ENCODE results near the gene TMEM220.
A peak's percentile ranks its signal among the peaks of the same experiment; 100 is the strongest.
"Not testable (repeated sequence)": the region's sequence is repeated elsewhere in the genome, so short reads cannot be mapped to it uniquely, and the experiment has no call there.

TMEM220 gene

GRCh38 chr17:10702574-10702973 is 27.2 kb downstream of the TMEM220 start:
- in situ Hi-C loops (cut with HindIII; ENCODE audit: low sequenced_read_pairs) = no loop called here
- TF ChIP-seq, protein P1, sequence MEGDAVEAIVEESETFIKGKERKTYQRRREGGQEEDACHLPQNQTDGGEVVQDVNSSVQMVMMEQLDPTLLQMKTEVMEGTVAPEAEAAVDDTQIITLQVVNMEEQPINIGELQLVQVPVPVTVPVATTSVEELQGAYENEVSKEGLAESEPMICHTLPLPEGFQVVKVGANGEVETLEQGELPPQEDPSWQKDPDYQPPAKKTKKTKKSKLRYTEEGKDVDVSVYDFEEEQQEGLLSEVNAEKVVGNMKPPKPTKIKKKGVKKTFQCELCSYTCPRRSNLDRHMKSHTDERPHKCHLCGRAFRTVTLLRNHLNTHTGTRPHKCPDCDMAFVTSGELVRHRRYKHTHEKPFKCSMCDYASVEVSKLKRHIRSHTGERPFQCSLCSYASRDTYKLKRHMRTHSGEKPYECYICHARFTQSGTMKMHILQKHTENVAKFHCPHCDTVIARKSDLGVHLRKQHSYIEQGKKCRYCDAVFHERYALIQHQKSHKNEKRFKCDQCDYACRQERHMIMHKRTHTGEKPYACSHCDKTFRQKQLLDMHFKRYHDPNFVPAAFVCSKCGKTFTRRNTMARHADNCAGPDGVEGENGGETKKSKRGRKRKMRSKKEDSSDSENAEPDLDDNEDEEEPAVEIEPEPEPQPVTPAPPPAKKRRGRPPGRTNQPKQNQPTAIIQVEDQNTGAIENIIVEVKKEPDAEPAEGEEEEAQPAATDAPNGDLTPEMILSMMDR (IDR thresholded peaks at IDR 0.05; ENCODE audit: low read depth, low read length) = no peak
- peak; percentile 55 for DNase-seq (ENCODE audit: low read depth, low spot score)
- H3K4me3 ChIP-seq (ENCODE audit: low read depth, low read length) = no peak overlapping the region

GRCh38 chr17:10699856-10700255 is 30.0 kb downstream of the TMEM220 start:
- TF ChIP-seq, protein P1 (IDR thresholded peaks at IDR 0.05; ENCODE audit: low read depth, low read length) = no peak
- H3K4me3 ChIP-seq (ENCODE audit: low read depth, low read length) = no peak overlapping the region
- in situ Hi-C loops (cut with HindIII; ENCODE audit: low sequenced_read_pairs) = no loop called here
- DNase-seq (ENCODE audit: low read depth, low spot score) = no peak

- in situ Hi-C loops (cut with HindIII; ENCODE audit: low sequenced_read_pairs) = no loop called here
- H3K4me3 ChIP-seq (ENCODE audit: low read depth, low read length) = peak overlapping the region; percentile 86
- TF ChIP-seq, protein P1 (IDR thresholded peaks at IDR 0.05; ENCODE audit: low read depth, low read length) = no peak
- no peak for DNase-seq (ENCODE audit: low read depth, low spot score)
These were observed 31.6 kb downstream of the TMEM220 start for GRCh38 chr17:10698096-10698818.

DNA sequence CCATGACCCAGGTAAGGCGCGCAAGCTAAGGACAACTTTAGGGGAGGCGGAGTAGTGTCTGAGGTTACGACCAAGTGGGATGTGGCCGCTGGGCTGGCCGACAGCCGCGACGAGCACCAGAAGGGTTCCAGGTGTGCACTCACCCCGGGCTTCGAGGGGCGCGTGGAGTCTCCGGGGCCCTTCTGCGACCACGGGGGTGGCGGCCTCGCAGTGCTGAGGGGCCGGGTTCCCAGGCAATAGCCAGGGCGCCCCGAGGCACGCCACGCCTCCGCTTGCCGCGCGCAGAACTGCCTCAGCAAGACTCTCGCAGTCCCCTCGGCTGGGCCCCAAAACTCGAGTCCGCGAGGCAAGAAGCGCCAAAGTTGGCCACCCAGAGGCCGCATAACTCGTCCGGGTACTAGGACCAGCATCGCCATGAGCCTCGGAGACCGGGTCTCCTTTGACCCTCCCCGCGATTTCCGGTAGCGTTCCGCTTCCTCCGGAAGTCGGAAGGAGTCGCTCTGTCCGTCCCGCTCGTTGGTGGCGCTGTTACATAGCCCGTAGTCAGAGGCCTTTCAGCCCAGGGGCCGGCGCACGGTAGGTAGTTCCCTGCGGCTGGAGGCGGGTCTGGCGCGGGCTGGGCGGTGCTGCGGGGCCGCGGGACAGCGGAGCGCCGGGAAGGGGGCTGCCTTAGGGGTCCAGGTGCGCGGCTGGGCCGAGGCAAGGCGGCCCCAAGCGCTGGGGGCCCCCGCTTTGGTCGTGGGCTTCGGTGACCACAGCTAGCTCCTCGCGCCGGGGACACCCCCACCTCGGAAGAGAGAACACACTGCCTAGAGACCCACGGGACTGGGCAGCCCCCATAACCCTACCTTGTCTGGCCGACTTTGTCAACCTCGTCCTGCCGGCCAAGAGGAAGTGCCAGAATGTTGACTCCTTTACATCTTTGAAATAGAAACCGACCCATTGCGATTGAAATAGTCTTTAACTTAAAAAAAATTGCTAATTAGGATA is 32.4 kb downstream of the TMEM220 start, which contains the start of the genes ADPRM and SCO1:
Gene ADPRM, plus strand, starts transcription at position 503 of the 990 bp plus-strand sequence. CDS start 7,333 bp downstream, outside the sequence.
Gene SCO1, minus strand, starts transcription at position 442 of the 990 bp plus-strand sequence. Its CDS starts 26 bp downstream, at position 416.
- in situ Hi-C loops (cut with HindIII; ENCODE audit: low sequenced_read_pairs) = no loop called here

GRCh38 chr17:10695875-10696407 is 33.9 kb downstream of the TMEM220 start:
- in situ Hi-C loops (cut with HindIII; ENCODE audit: low sequenced_read_pairs); DNase-seq (ENCODE audit: low read depth, low spot score): not testable (repeated sequence)
- H3K4me3 ChIP-seq (ENCODE audit: low read depth, low read length) = peak overlapping the region; percentile 86

More for the DNA sequence above, 32.4 kb downstream of the TMEM220 start, which contains the start of the genes ADPRM and SCO1:
- DNase-seq (ENCODE audit: low read depth, low spot score) = peak; percentile 93
- TF ChIP-seq, protein P1 (IDR thresholded peaks at IDR 0.05; ENCODE audit: low read depth, low read length) = peak; percentile 59
- H3K4me3 ChIP-seq (ENCODE audit: low read depth, low read length) = peak within 1 kb of the TSS; percentile 86

GRCh38 chr17:10687499-10687898 is 42.3 kb downstream of the TMEM220 start:
- in situ Hi-C loops (cut with HindIII; ENCODE audit: low sequenced_read_pairs) = no loop called here
- no peak for DNase-seq (ENCODE audit: low read depth, low spot score)
- no peak overlapping the region for H3K4me3 ChIP-seq (ENCODE audit: low read depth, low read length)
- TF ChIP-seq, protein P1 (IDR thresholded peaks at IDR 0.05; ENCODE audit: low read depth, low read length) = no peak

Data from astrocyte of the spinal cord (primary cell).